COLO829 (cell line): Measurements from ENCODE around the gene FYN.

Experiments used
- DNase-seq: peaks from one replicate; pipeline ENCODE4 v3.0.0; 2012; ENCODE audit warnings: low spot score

FYN gene

DNA sequence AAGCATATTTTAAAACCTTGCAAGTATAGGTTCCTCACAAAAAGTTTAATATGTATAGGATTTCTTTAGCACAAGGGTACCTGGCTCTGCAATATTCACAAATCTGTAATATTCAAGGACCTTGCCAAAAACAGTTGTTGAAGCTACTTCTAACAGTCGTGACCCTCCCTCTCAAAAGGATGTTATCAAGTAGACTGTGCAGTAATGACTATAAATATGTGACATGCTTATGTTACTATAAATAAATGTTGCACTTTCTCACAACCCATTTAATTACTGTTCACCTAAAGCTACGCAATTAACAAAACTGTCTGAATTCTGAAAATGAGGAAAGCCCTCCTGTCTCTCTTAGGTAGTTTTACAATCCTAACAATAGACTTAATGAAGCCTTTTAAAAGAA, 41.8 kb downstream of the FYN start:
- no peak for DNase-seq

DNA sequence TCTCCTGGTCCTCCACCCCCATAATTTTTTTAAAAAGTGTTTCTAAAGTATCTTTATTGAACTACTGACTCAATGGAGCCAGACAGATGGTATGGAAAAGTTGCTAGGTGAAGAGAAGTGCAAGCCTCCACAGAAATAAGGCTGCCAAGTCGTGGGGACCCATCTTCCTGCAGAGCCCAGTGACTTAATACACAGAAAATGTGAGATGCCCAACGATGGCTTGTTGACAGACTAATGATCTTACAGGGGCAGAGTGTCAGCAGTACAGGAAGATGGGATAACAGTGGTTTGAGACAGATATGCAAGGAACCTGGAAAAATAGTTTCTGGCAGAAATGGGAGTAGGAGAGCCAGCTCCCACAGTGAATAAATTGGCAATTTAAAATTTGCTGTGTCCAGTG, 43.3 kb downstream of the FYN start:
- no peak for DNase-seq

- no peak for DNase-seq
Observed at GRCh38 chr6:111829581-111829980, 43.7 kb downstream of the FYN start.

GRCh38 chr6:111828809-111829208, 44.4 kb downstream of the FYN start:
- no peak for DNase-seq

- no peak for DNase-seq
Observed at GRCh38 chr6:111825439-111826086, 47.7 kb downstream of the FYN start.

DNA sequence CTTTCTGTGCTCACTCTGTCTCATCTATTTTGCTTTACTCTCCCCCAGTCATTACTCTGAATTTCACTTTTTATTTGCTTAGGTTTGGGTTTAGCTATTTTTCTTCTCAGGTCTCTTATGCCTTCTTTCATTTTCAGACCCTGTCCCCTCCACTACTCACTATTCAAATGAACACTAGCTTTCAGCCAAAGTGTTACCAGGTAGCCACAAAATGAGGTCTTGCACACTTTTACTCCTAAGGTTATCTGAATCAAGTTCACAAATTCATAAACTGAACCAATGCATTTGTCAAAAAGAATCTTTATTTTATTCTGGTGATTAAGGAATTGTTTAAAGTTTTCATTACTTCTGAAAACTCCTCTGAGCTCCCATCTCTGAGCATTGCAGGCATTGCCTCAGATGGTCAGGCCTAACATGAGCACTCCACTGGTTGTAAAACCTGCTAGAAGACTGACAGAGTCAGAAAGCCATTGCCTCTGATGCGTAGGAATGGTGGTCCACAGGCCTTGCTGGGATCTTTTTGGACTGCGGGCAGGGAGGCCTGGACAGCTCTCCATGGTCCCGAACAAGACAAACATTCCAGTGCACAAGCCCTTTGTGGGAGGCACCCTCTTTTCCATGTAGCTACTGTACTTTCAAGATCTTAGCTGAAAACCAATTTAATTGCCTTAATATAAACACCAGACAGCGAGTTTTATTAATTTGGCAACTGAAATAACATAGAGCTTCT, 48.5 kb downstream of the FYN start:
- no peak for DNase-seq

DNA sequence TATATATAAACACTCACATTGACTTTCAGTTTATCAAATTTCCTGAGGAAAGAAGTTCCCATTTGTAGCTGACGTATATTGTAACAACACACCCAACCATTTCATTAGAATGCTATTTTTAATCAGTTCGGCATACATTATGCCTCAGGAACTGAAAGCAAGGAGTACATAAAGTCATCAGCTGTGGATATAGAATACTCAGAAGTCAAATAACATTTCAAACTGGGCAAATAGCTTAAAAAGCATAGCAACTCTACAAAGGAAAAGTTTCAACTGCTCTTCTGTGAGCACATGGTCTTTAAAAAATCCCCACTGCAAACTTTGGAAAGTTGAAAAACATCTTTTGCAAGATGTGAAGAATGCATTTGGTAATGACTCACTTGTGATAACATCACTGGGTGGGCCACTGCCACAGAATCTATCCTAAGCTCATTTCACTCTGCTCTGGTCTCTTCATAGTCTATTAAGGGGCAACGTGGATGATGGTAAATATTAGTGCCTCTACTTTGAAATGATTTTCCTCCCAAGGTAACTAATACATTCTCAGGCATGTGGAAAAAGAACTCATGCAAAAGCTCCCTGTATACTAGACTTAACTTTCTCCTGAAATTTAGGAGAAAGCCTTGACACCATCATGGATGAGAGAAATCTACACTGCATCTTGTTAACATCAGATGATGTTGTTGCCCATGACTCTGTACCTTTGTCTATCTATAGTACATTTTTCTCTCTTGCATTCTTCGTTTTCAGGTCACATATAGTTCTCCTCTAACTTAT, 49.2 kb downstream of the FYN start:
- DNase-seq = no peak

DNA sequence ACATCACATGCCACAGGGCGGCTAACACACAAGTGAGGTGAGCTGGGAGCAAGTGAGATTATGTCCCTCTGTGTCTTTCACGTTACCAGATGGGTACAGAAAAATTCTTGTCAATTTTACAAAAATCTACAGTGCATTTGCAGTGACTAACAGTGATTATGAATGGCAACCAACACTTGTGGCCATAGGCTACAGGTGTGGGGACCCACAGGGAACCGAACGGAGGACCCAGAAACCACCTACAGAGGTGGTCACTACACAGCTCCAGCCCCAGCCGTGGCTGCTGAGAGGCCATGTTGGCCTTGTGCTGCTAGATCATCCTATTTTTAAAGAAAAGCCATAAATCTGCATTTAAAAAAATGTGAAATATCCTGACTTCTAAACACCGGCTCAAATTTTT, 50.2 kb downstream of the FYN start:
- no peak for DNase-seq

- no peak for DNase-seq
Observed at GRCh38 chr6:111819458-111819857, 53.8 kb downstream of the FYN start.

GRCh38 chr6:111818539-111819226, 54.6 kb downstream of the FYN start:
- no peak for DNase-seq

DNA sequence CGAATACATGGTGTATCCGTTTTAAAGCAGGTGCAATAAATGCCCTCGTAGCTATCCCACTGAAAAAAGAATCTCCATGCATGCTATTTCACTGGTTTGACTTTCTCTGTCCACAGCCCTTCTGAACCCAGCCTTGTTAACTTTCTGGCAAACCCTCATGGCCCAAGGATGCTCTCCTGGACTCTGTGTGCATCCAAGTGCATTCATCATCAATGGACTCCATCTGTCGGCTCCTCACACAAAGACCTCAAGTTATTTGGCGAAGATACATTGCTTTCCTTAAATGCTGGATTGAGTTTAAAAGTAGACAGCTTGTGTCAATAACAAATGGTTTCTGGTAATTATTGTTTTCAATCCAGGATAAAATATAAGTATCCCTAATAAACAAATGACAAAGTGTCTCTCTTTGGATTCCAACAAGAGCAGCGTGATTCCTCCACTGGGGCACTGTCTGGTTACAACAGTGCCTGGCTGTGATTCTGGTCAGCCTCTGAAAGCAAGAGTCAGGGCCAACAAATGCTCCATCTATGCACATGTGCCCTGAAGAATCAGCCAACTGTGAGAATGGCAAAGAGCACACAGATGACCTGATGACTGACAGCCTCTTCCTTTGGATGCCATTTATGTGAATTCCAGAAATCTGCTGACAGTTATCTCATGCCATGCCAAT, 55.7 kb downstream of the FYN start:
- DNase-seq = no peak

GRCh38 chr6:111813677-111814310, 59.5 kb downstream of the FYN start:
- DNase-seq = no peak

DNA sequence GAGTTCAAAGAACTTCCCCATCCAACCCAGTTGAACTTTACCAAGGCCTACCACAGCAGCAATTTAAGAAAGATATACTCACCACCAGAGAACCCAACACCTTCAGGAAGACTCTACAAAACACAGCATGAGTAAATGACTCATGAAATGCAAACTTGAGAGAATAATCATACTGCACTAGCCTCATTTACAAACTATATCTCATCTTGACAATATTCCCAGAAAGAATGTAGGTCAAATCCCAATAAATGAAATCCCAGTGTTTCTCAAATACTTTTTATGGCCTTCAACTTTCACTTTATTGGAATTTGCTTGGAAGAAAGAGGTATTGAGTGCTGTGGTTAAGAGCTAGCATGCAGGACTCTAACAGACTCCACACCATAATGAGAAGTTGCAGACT, 60.0 kb downstream of the FYN start:
- DNase-seq = no peak

DNA sequence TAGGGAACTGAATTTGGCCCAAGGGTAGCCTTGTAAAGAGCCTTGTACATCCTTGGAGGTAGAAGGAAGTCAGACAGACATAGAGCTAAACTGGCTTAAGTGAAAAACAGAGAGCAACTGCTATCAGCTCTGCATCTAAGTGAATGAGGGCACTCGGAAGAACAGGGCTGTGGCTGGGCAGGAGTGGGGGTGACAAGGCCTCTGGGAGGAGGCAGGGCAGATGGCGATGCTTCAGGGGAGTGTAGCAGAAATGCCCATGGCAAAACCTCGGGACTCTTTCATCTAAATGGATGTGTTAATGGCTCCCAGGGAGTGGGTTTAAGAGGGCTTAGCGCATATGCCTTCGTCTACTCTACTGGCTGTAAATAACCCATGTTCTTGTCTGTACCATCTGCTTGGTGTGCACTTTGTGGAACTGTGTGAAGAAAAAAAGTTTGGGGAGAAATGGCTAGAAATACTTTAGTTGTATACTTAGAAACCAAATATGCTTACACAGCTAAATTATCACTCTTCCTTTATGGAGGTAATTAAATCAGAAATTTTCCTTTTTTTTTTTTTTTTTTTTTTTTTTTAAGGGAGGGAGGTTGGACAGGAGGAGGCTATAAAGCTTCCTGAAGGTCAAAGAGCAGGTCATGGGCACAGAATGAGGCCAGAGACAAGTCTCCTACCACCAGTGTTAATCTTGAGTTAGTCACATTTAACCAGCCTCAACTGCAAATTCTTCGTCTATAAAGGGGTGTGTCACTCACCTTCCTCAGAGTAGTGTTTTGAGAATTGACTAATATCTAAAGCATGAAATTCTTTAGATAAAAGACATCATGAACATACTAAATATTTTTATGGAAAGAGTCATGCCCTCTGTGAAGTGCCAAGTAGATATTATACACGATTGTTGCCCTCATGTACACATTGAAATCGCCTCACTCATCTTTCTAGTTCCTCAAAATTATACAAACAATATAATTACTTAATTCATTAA, 60.9 kb downstream of the FYN start:
- no peak for DNase-seq

DNA sequence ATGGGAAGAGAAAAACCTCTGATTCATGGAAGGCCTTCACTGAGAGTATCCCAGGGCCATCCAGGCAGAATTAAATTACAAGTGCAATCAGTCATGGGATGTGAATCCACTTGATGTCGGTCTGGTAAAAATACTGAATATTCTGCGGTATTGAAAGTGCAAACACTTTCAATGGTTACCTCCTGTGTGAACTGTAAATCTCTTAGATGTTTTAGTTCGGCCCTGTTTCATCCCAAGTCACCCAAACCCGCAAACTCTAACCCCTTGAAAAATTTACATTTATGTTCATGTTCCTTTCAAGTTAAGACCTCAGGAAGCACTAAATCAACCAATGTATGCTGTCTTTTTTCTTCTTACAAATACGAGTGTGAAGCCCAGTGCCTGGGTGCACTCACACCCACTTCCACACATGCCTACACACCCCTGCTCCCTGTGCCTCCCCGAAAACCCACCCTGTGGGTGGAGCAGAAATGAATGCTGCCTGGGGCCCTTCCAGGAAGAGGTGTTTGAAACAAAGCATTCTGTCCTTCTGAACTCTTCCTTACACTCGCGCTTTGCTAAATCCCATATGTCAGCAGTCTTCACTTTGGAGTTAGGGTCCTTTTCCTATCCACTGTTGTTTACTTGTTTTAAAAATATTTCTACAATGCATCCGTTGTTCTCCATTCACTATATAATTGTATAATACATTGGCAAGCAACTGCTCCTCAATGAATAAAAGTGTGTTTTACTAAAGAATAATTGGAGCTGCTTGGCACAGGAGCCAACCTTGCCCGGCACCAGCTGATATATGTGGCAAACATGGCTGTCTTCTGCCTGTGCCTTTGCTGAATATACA, 62.7 kb downstream of the FYN start:
- no peak for DNase-seq

DNA sequence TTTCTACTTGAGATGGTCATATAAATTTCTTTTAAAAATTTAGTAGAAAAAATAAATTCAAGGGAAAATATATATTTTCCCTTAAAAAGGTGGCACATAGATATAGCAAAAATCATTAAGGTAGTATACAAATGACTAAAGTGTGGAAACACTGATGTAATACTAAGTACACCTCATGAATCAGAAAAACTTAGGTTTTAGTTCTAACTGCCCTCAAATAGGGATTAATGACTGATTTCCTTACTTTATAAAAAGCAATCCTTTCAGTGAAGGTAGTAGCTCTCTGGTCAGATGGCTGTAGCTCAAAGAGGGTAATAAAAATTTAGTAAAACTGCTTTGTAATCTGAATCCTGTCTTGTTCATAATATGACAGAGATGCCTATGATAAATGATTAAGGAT, 63.5 kb downstream of the FYN start:
- no peak for DNase-seq

DNA sequence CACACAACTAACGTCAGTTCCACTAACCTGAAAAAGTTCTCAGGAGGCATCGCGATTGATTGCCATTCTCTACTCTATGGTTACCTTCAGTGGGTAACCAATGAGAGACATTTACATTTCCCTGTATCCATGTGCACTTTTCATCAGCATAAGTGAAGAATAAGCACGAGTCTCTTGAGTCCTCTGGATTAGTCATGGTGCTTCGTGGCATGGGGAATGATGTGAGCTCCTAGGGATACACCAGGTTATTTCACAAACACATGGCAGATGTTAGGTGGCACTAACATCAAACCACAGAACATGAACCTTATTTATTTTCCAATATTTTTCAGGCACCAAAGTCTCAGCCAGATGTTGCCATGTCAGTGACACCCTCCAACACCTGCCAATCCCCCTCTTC, 64.0 kb downstream of the FYN start:
- DNase-seq = no peak

DNA sequence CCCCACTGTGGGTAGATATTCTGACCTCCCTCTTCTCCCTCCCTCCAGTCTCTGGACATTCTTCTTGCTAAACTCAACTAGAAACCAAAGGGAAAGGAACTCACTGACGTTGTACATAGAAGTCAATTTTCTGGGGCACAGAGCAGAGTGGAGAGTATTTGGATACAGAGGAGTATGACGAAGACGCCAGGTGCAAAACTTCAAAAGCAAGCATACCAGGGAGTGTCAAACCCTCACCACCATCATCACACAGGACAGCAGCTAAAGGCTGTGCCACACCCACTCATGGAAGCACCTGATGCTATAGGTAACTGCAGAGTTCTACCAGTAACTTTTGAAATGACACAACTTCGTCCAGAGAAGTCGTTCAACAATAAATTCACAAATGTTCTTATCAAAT, 64.8 kb downstream of the FYN start:
- DNase-seq = no peak
